IMR-90 (cell line): Measurements from ENCODE around the gene ANTXR1. TPM values are rescaled to one million over a fixed set of nuclear protein-coding genes. Genes with fewer than 3 reads are reported as not detected.

Experiments
- ATAC-seq: fragments of 200-7000 bp; cut with Tn5 transposase; 2 replicates; pipeline ENCODE4 v1.9.1; 2020; ENCODE audit warnings: low read depth, mild to moderate bottlenecking, moderate library complexity
- BruUV-seq: library from RNA; stranded (reverse); fragments of 400-500 nt; replicated peaks from 2 replicates; lab custom pipeline; 2021; lab: Mats Ljungman, UMichigan
- CTCF ChIA-PET: fragments of 300-600 bp; formaldehyde crosslinking; extraction: SDS; loops from one replicate; lab custom pipeline; 2021; ENCODE audit warnings: antibody characterized with exemption; lab: Yijun Ruan, JAX
- POLR2A ChIA-PET: fragments of 300-600 bp; sonication (Branson Sonifier 250); formaldehyde crosslinking; loops from one replicate; lab custom pipeline; 2022; ENCODE audit warnings: antibody characterized with exemption; ENCODE audit not compliant: unreplicated experiment; lab: Charles Lee
- DNase-seq: peaks from one replicate; pipeline ENCODE4 v3.0.0; 2013
- H2AFZ ChIP-seq: replicated peaks from 2 replicates; pipeline ENCODE3; 2013; ENCODE audit warnings: low read length, mild to moderate bottlenecking; ENCODE audit not compliant: poor library complexity
- H2AK5ac ChIP-seq: 2 replicates; pipeline ENCODE4 v1.6.1; 2013; ENCODE audit warnings: low read depth, low read length, inconsistent platforms
- H2AK9ac ChIP-seq: replicated peaks from 2 replicates; pipeline ENCODE3; 2013; ENCODE audit warnings: mild to moderate bottlenecking, low read depth, low read length, moderate library complexity; ENCODE audit not compliant: poor library complexity
- H2BK120ac ChIP-seq: 2 replicates; pipeline ENCODE4 v1.6.1; 2013; ENCODE audit warnings: low read depth, low read length, inconsistent platforms
- H2BK15ac ChIP-seq: 3 replicates; pipeline ENCODE4 v1.6.1; 2013; ENCODE audit warnings: low read depth, low read length, inconsistent platforms
- H2BK20ac ChIP-seq: 2 replicates; pipeline ENCODE4 v1.6.1; 2013; ENCODE audit warnings: low read depth, mild to moderate bottlenecking, inconsistent platforms, low read length, moderate library complexity
- H2BK5ac ChIP-seq: 2 replicates; pipeline ENCODE4 v1.6.1; 2013; ENCODE audit warnings: mild to moderate bottlenecking, low read depth, low read length, inconsistent platforms; ENCODE audit not compliant: poor library complexity, severe bottlenecking
- H3K14ac ChIP-seq: replicated peaks from 2 replicates; pipeline ENCODE4 v1.6.1; 2013; ENCODE audit warnings: low read depth, low read length, inconsistent platforms
- H3K18ac ChIP-seq: 2 replicates; pipeline ENCODE4 v1.6.1; 2013; ENCODE audit warnings: low read depth, low read length, control low read depth
- H3K23ac ChIP-seq: 2 replicates; pipeline ENCODE4 v1.6.1; 2013; ENCODE audit warnings: low read depth, low read length, inconsistent platforms
- H3K27ac ChIP-seq: 2 replicates; pipeline ENCODE4 v1.5.1; 2013; ENCODE audit warnings: mild to moderate bottlenecking, control low read depth, low read length; ENCODE audit not compliant: insufficient read depth
- H3K27me3 ChIP-seq: 2 replicates; pipeline ENCODE4 v1.6.1; 2013; ENCODE audit warnings: low read length; ENCODE audit not compliant: control insufficient read depth, insufficient read depth
- H3K36me3 ChIP-seq: 2 replicates; pipeline ENCODE4 v1.6.1; 2013; ENCODE audit warnings: low read length, mixed read lengths; ENCODE audit not compliant: control insufficient read depth, insufficient read depth
- H3K4ac ChIP-seq: 2 replicates; pipeline ENCODE4 v1.6.1; 2013; ENCODE audit warnings: low read depth, low read length, inconsistent platforms
- H3K4me1 ChIP-seq: 2 replicates; pipeline ENCODE4 v1.6.1; 2013; ENCODE audit warnings: low read length, mixed read lengths; ENCODE audit not compliant: control insufficient read depth, insufficient read depth
- H3K4me2 ChIP-seq: 2 replicates; pipeline ENCODE4 v1.6.1; 2013; ENCODE audit warnings: low read depth, mild to moderate bottlenecking, control low read depth, low read length, moderate library complexity
- H3K4me3 ChIP-seq: 2 replicates; pipeline ENCODE4 v1.5.1; 2013; ENCODE audit warnings: low read depth, mild to moderate bottlenecking, control low read depth, low read length, moderate library complexity; ENCODE audit not compliant: insufficient read depth
- H3K56ac ChIP-seq: 2 replicates; pipeline ENCODE4 v1.6.1; 2013; ENCODE audit warnings: low read length, inconsistent platforms; ENCODE audit not compliant: insufficient read depth; ENCODE audit errors: extremely low read depth
- H3K79me1 ChIP-seq, 2 experiments: 2 replicates each; pipeline ENCODE4 v1.6.1; 2013; ENCODE audit warnings: low read length in 2 of 2, inconsistent platforms in 1 of 2, low read depth in 1 of 2
- H3K9ac ChIP-seq: 2 replicates; pipeline ENCODE4 v1.6.1; 2013; ENCODE audit warnings: low read depth, low read length, control low read depth
- H3K9me1 ChIP-seq: 2 replicates; pipeline ENCODE4 v1.6.1; 2013; ENCODE audit warnings: low read length, inconsistent platforms; ENCODE audit not compliant: insufficient read depth
- H3K9me3 ChIP-seq: 2 replicates; pipeline ENCODE4 v1.6.1; 2013; ENCODE audit warnings: low read length; ENCODE audit not compliant: control insufficient read depth, insufficient read depth
- H4K20me1 ChIP-seq: 2 replicates; pipeline ENCODE4 v1.6.1; 2013; ENCODE audit warnings: low read length, inconsistent platforms; ENCODE audit not compliant: insufficient read depth
- H4K5ac ChIP-seq: 2 replicates; pipeline ENCODE4 v1.6.1; 2013; ENCODE audit warnings: mild to moderate bottlenecking, low read depth, low read length, control low read depth
- H4K8ac ChIP-seq, 2 experiments: 2 replicates each; pipeline ENCODE4 v1.6.1; 2013; ENCODE audit warnings: low read depth in 2 of 2, low read length in 2 of 2, control low read depth in 1 of 2, inconsistent platforms in 1 of 2
- H4K91ac ChIP-seq: 2 replicates; pipeline ENCODE4 v1.6.1; 2013; ENCODE audit warnings: low read depth, low read length, inconsistent platforms; ENCODE audit not compliant: insufficient read depth
- BHLHE40 ChIP-seq: fragments of 150-350 bp; IDR thresholded peaks from 2 replicates; pipeline ENCODE4 v1.6.1; 2016; ENCODE audit warnings: mild to moderate bottlenecking, low read depth, low read length
- WGBS, 2 experiments: methylation state at CpG; one replicate each; pipeline versions ENCODE4 v1.1.5 to v1.1.7; 2013; ENCODE audit warnings: missing lambda C conversion rate in 2 of 2; ENCODE audit not compliant: insufficient read length in 1 of 2; ENCODE audit errors: extremely low coverage in 2 of 2; 5-methylcytosine and 5-hydroxymethylcytosine counted together
- dilution Hi-C: fragments of 300-500 bp; cut with HindIII; formaldehyde crosslinking; loops from one replicate; pipeline ENCODE4 v1.14.3; 2018; ENCODE audit warnings: low sequenced_read_pairs; ENCODE audit not compliant: unreplicated experiment
- in situ Hi-C: fragments of 300-500 bp; cut with MboI; formaldehyde crosslinking; loops from 3 replicates; pipeline ENCODE4 v1.14.3; 2019; ENCODE audit warnings: low sequenced_read_pairs, inconsistent platforms, mixed read lengths
- intact Hi-C: fragments of 100-400 bp; cut with micrococcal nuclease; formaldehyde crosslinking; loops from 2 replicates; pipeline ENCODE4 v1.10.0; 2022
- polyA plus RNA-seq, 3 experiments: library from polyadenylated mRNA; depleted of rRNA; stranded (reverse); fragments of >200 nt; gene quantifications; 2 replicates each; pipeline ENCODE4 v1.2.3, GENCODE V29; 2012; ENCODE audit warnings: low replicate concordance in 1 of 3
- total RNA-seq: library from RNA; depleted of rRNA; stranded (reverse); fragments of >200 nt; gene quantifications from 2 replicates; pipeline ENCODE4 v1.2.3, GENCODE V29; 2012

ANTXR1 gene
- total and polyA plus RNA-seq, 2 of the 4 experiments (the other 2 are of a cell fraction) = 27.2 to 36.9 TPM

GRCh38 chr2:69171116-69171896 lies 158.3 kb downstream of the ANTXR1 start:
- Histone ChIP-seq H3K4ac (0 out of 2 replicates have a peak overlapping the region, but pooled peaks have one; percentile 8), H3K36me3 (peaks cover 47% of the 10 kb centered on the region), H3K79me1 (peaks cover 7 to 55% of the 10 kb centered on the region in 2 experiments; a peak in 3 of 4 replicates), H2BK120ac (peak overlapping the region; percentile 30), H3K4me3 (no peak overlapping the region), H2BK5ac (no peak overlapping the region), H3K9me3 (no peaks in the 10 kb centered on the region), H3K23ac (0 out of 2 replicates have a peak overlapping the region, but pooled peaks have one; percentile 27), H3K27me3 (no peaks in the 10 kb centered on the region), H2AK5ac (no peak overlapping the region), H3K56ac (no peak overlapping the region), H4K91ac (peak overlapping the region; percentile 17; the same call in 1 of the 2 replicates), H3K4me2 (no peak overlapping the region), H4K8ac (peak overlapping the region in 1 of 2 experiments; percentile 6; a peak in 1 of 4 replicates), H3K18ac (0 out of 2 replicates have a peak overlapping the region, but pooled peaks have one; percentile 1), H3K27ac (no peak overlapping the region), H2BK20ac (0 out of 2 replicates have a peak overlapping the region, but pooled peaks have one; percentile 54), H2AFZ (no peak overlapping the region), H3K14ac (0 out of 2 replicates have a peak overlapping the region, but pooled peaks have one; percentile 45), H4K5ac (no peak overlapping the region; the same call in 1 of the 2 replicates), H3K9me1 (peaks cover 39% of the 10 kb centered on the region), H3K4me1 (peaks cover 11% of the 10 kb centered on the region), H4K20me1 (no peaks in the 10 kb centered on the region), H2BK15ac (no peak overlapping the region; the same call in 2 of the 3 replicates), H3K9ac (no peak overlapping the region), H2AK9ac (no peak overlapping the region)
- ChIA-PET POLR2A (no interaction called here), CTCF (no interaction called here)
- no CpG with 5 or more reads among the region's 5 CpGs for WGBS, 2 experiments
- dilution Hi-C loops (no loop called here), in situ Hi-C loops (loop anchor here (10.0 kb wide), 1 partner anchor 157 kb away; the partner anchor contains the start of gene ANTXR1), intact Hi-C loops (no loop called here)
- DNase-seq (no peak), ATAC-seq (no peak)
- no peak for TF ChIP-seq BHLHE40
- no TSS peak for BruUV-seq
